Measurements from ENCODE around the gene COG5. TPM values are rescaled to one million over a fixed set of nuclear protein-coding genes. Genes with fewer than 3 reads are reported as not detected.
A peak's percentile ranks its signal among the peaks of the same experiment; 100 is the strongest.

Gene COG5
- total RNA-seq, 3 donors from 2014 or later, result 35.2 to 61.2 (median 38.0) TPM

GRCh38 chr7:107173191-107173590, 390.5 kb downstream of the COG5 start:
- peaks cover 0 to 35% of the 10 kb centered on the region in 2 donors for H3K4me1 ChIP-seq
- TF ChIP-seq POLR2A (IDR thresholded peaks at IDR 0.05) (no peak), POLR2AphosphoS5 (IDR thresholded peaks at IDR 0.05) (no peak), CTCF (IDR thresholded peaks at IDR 0.05) (no peak)
- no peaks in the 10 kb centered on the region for H3K36me3 ChIP-seq
- H3K27me3 ChIP-seq, result no peaks in the 10 kb centered on the region
- no peak for DNase-seq (ENCODE audit: low spot score in 2 of 2)
- H3K27ac ChIP-seq, result peak overlapping the region in 1 of 2 donors; percentile 11
- no peaks in the 10 kb centered on the region for H3K9me3 ChIP-seq
- H3K4me3 ChIP-seq, result peak overlapping the region in 1 of 3 donors; percentile 24
- intact Hi-C loops (cut with DNase I; ENCODE audit: low total_unique reads), result no loop called here

GRCh38 chr7:107172276-107173032, 391.3 kb downstream of the COG5 start:
- intact Hi-C loops (cut with DNase I; ENCODE audit: low total_unique reads), result no loop called here
- H3K27me3 ChIP-seq, result no peaks in the 10 kb centered on the region
- H3K4me3 ChIP-seq, result no peak overlapping the region
- no peaks in the 10 kb centered on the region for H3K9me3 ChIP-seq
- no peak for TF ChIP-seq CTCF (IDR thresholded peaks at IDR 0.05)
- no peak for TF ChIP-seq POLR2AphosphoS5 (IDR thresholded peaks at IDR 0.05)
- no peak for TF ChIP-seq POLR2A (IDR thresholded peaks at IDR 0.05)
- H3K4me1 ChIP-seq, result peaks cover 0 to 35% of the 10 kb centered on the region in 2 donors
- peak overlapping the region in 1 of 2 donors; percentile 68 for H3K27ac ChIP-seq
- DNase-seq (ENCODE audit: low spot score in 2 of 2), result no peak
- H3K36me3 ChIP-seq, result no peaks in the 10 kb centered on the region

GRCh38 chr7:107171496-107171895, 392.2 kb downstream of the COG5 start:
- intact Hi-C loops (cut with DNase I; ENCODE audit: low total_unique reads), result no loop called here
- Histone ChIP-seq H3K4me1 (peaks cover 0 to 35% of the 10 kb centered on the region in 2 donors), H3K27me3 (no peaks in the 10 kb centered on the region), H3K4me3 (peak overlapping the region in 1 of 3 donors; percentile 23), H3K27ac (peak overlapping the region; percentile 60 to 68), H3K36me3 (no peaks in the 10 kb centered on the region), H3K9me3 (no peaks in the 10 kb centered on the region)
- TF ChIP-seq POLR2AphosphoS5 (IDR thresholded peaks at IDR 0.05) (no peak), CTCF (IDR thresholded peaks at IDR 0.05) (no peak), POLR2A (IDR thresholded peaks at IDR 0.05) (no peak)
- no peak for DNase-seq (ENCODE audit: low spot score in 2 of 2)

- H3K36me3 ChIP-seq, result no peaks in the 10 kb centered on the region
- no peaks in the 10 kb centered on the region for H3K9me3 ChIP-seq
- no peak for DNase-seq (ENCODE audit: low spot score in 2 of 2)
- intact Hi-C loops (cut with DNase I; ENCODE audit: low total_unique reads), result no loop called here
- H3K4me3 ChIP-seq, result peak overlapping the region; percentile 85 to 93 (median 91)
- TF ChIP-seq CTCF (IDR thresholded peaks at IDR 0.05) (no peak), POLR2A (IDR thresholded peaks at IDR 0.05) (no peak), POLR2AphosphoS5 (IDR thresholded peaks at IDR 0.05) (no peak)
- H3K4me1 ChIP-seq, result peaks cover 0 to 34% of the 10 kb centered on the region in 2 donors
- peak overlapping the region; percentile 100 for H3K27ac ChIP-seq
- H3K27me3 ChIP-seq, result no peaks in the 10 kb centered on the region
Measured at GRCh38 chr7:107170051-107170915, 393.4 kb downstream of the COG5 start.

Data from breast epithelium (tissue), 4 donors.